GM18873 (cell line): Measurements from ENCODE around the gene BMP4.

Experiments used
- ATAC-seq: cut with Tn5 transposase; IDR thresholded peaks from one replicate; pipeline ENCODE4 v1.9.1; 2021; ENCODE audit warnings: mild to moderate bottlenecking, moderate library complexity, moderate number of reproducible peaks; ENCODE audit not compliant: unreplicated experiment, low FRiP score

The BMP4 gene

GRCh38 chr14:53947094-53947445 is 9.6 kb downstream of the BMP4 start:
- no peak for ATAC-seq

GRCh38 chr14:53946404-53947093 is 10.1 kb downstream of the BMP4 start:
- no peak for ATAC-seq

- no peak for ATAC-seq
Observed at GRCh38 chr14:53946071-53946403, 10.6 kb downstream of the BMP4 start.

GRCh38 chr14:53943751-53944083 is 12.9 kb downstream of the BMP4 start:
- ATAC-seq: no peak

GRCh38 chr14:53942970-53943750 is 13.5 kb downstream of the BMP4 start:
- no peak for ATAC-seq

GRCh38 chr14:53938136-53938837 is 18.3 kb downstream of the BMP4 start:
- no peak for ATAC-seq

- no peak for ATAC-seq
Observed at GRCh38 chr14:53934778-53935414, 21.7 kb downstream of the BMP4 start.

GRCh38 chr14:53932966-53933365 is 23.7 kb downstream of the BMP4 start:
- ATAC-seq: no peak

GRCh38 chr14:53929871-53930715 is 26.5 kb downstream of the BMP4 start:
- ATAC-seq: no peak

GRCh38 chr14:53927171-53927570 is 29.5 kb downstream of the BMP4 start:
- no peak for ATAC-seq

- no peak for ATAC-seq
Observed at GRCh38 chr14:53925201-53925766, 31.3 kb downstream of the BMP4 start.

- ATAC-seq: no peak
Observed at GRCh38 chr14:53924753-53925152, 31.9 kb downstream of the BMP4 start.

GRCh38 chr14:53921027-53921426 is 35.6 kb downstream of the BMP4 start:
- ATAC-seq: no peak

GRCh38 chr14:53916239-53916638 is 40.4 kb downstream of the BMP4 start:
- no peak for ATAC-seq

- no peak for ATAC-seq
Observed at GRCh38 chr14:53915364-53916014, 41.1 kb downstream of the BMP4 start.

- ATAC-seq: no peak
Observed at GRCh38 chr14:53912021-53912420, 44.6 kb downstream of the BMP4 start.

- no peak for ATAC-seq
Observed at GRCh38 chr14:53908416-53908815, 48.2 kb downstream of the BMP4 start.

GRCh38 chr14:53902307-53902706 is 54.3 kb downstream of the BMP4 start:
- ATAC-seq: no peak

GRCh38 chr14:53900499-53900898 is 56.1 kb downstream of the BMP4 start:
- ATAC-seq: no peak
